SU-DHL-6 (cell line): ENCODE data around the gene CYSTM1.

ENCODE experiments used
- EZH2phosphoT487 ChIP-seq: fragments of 200-600 bp; sonication (generic), shearing (Covaris generic); conservative IDR thresholded peaks from 2 replicates; pipeline ENCODE4 v1.6.1; 2018; ENCODE audit warnings: mild to moderate bottlenecking, antibody characterized with exemption, low read length, moderate library complexity, mixed read lengths
- TF ChIP-seq, protein P1 (sequence below): fragments of 200-600 bp; sonication (generic); IDR thresholded peaks from one replicate; pipeline ENCODE4 v1.5.1; 2017; ENCODE audit warnings: antibody characterized with exemption, mild to moderate bottlenecking, low read length, moderate library complexity; ENCODE audit not compliant: insufficient read depth, poor library complexity, severe bottlenecking

- TF ChIP-seq, protein P1, sequence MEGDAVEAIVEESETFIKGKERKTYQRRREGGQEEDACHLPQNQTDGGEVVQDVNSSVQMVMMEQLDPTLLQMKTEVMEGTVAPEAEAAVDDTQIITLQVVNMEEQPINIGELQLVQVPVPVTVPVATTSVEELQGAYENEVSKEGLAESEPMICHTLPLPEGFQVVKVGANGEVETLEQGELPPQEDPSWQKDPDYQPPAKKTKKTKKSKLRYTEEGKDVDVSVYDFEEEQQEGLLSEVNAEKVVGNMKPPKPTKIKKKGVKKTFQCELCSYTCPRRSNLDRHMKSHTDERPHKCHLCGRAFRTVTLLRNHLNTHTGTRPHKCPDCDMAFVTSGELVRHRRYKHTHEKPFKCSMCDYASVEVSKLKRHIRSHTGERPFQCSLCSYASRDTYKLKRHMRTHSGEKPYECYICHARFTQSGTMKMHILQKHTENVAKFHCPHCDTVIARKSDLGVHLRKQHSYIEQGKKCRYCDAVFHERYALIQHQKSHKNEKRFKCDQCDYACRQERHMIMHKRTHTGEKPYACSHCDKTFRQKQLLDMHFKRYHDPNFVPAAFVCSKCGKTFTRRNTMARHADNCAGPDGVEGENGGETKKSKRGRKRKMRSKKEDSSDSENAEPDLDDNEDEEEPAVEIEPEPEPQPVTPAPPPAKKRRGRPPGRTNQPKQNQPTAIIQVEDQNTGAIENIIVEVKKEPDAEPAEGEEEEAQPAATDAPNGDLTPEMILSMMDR = no peak
- no peak for TF ChIP-seq EZH2phosphoT487
These were observed 43.8 kb upstream of the CYSTM1 start for GRCh38 chr5:140130949-140131733.
